SW 1271 (cell line): ENCODE results near the gene CA14.
"Not testable (repeated sequence)": the region's sequence is repeated elsewhere in the genome, so short reads cannot be mapped to it uniquely, and the experiment has no call there.

ENCODE experiments used
- DNase-seq, 2 experiments: peaks; one replicate each; lab custom pipeline; 2025; lab: John Stamatoyannopoulos, UW

Gene CA14

GRCh38 chr1:150281221-150281757 lies 23.7 kb downstream of the CA14 start:
- DNase-seq = peak in 1 of 2 experiments; percentile 49

GRCh38 chr1:150281758-150282557 lies 24.4 kb downstream of the CA14 start, which contains the start of gene CIART:
CIART (plus strand) TSS chr1:150282554; CDS start chr1:150283268, 714 bp downstream.
- peak; percentile 80 to 92 for DNase-seq

- DNase-seq = no peak
Measured at GRCh38 chr1:150282558-150282958, 25.0 kb downstream of the CA14 start.

- DNase-seq = no peak
Measured at GRCh38 chr1:150283260-150283659, 25.7 kb downstream of the CA14 start.

GRCh38 chr1:150288382-150288781 lies 30.8 kb downstream of the CA14 start:
- no peak for DNase-seq

- no peak for DNase-seq
Measured at GRCh38 chr1:150288822-150289221, 31.2 kb downstream of the CA14 start.

- DNase-seq = peak; percentile 60 to 81
Measured at GRCh38 chr1:150293433-150294253, 36.1 kb downstream of the CA14 start, which contains the start of gene MRPS21. MRPS21 (plus strand) TSS chr1:150293861; CDS start chr1:150294367, 506 bp downstream.

- no peak for DNase-seq
Measured at GRCh38 chr1:150295476-150295875, 37.9 kb downstream of the CA14 start.

- no peak for DNase-seq
Measured at GRCh38 chr1:150299716-150300115, 42.1 kb downstream of the CA14 start.

GRCh38 chr1:150302338-150302737 lies 44.8 kb downstream of the CA14 start:
- DNase-seq = no peak

- no peak for DNase-seq
Measured at GRCh38 chr1:150302902-150303301, 45.3 kb downstream of the CA14 start.

- DNase-seq = not testable (repeated sequence)
Measured at GRCh38 chr1:150308585-150308984, 51.0 kb downstream of the CA14 start.

- no peak for DNase-seq
Measured at GRCh38 chr1:150309758-150310508, 52.4 kb downstream of the CA14 start.

GRCh38 chr1:150311762-150312161 lies 54.2 kb downstream of the CA14 start:
- DNase-seq = no peak
